Measurements from ENCODE around the gene SWT1. TPM values are rescaled to one million over a fixed set of nuclear protein-coding genes. Genes with fewer than 3 reads are reported as not detected.

SWT1 gene
- total RNA-seq, 2 donors from 2014 or later, result 7.3 to 14.3 TPM

DNA sequence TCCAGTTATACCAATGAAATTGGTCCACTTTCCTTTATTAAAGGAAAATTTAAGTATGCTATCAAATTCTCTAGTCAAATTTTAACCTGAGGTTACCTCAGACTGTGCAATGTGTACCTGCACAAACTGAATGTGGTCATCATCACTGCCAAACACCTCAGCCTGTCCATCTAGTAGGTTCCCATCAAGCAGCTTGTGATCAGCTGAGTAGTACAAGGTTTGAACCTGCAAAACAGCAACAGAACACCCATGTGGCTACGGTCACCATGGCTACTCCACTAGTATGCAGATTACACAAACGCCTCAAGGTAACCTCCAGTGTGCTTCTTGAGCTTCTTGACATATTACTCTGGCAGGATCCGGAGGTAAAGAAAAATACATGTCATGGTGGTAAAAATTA, 148.5 kb downstream of the SWT1 start:
- Histone ChIP-seq H3K4me3 (no peak overlapping the region), H3K27me3 (replicated peaks; ENCODE audit: insufficient read depth) (no peaks in the 10 kb centered on the region), H3K4me1 (replicated peaks) (no peaks in the 10 kb centered on the region), H3K9me3 (no peaks in the 10 kb centered on the region), H3K27ac (no peak overlapping the region), H3K36me3 (peaks cover 0 to 3% of the 10 kb centered on the region in 2 donors)
- TF ChIP-seq, protein P1, sequence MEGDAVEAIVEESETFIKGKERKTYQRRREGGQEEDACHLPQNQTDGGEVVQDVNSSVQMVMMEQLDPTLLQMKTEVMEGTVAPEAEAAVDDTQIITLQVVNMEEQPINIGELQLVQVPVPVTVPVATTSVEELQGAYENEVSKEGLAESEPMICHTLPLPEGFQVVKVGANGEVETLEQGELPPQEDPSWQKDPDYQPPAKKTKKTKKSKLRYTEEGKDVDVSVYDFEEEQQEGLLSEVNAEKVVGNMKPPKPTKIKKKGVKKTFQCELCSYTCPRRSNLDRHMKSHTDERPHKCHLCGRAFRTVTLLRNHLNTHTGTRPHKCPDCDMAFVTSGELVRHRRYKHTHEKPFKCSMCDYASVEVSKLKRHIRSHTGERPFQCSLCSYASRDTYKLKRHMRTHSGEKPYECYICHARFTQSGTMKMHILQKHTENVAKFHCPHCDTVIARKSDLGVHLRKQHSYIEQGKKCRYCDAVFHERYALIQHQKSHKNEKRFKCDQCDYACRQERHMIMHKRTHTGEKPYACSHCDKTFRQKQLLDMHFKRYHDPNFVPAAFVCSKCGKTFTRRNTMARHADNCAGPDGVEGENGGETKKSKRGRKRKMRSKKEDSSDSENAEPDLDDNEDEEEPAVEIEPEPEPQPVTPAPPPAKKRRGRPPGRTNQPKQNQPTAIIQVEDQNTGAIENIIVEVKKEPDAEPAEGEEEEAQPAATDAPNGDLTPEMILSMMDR (IDR thresholded peaks at IDR 0.05), result no peak
- TF ChIP-seq POLR2AphosphoS5 (IDR thresholded peaks at IDR 0.05) (no peak), POLR2A (IDR thresholded peaks at IDR 0.05) (no peak)
- intact Hi-C loops (cut with DNase I), result no loop called here
- 96% methylated on average over 3 of the region's 3 CpGs for WGBS
- no peak for DNase-seq (ENCODE audit: low spot score)

DNA sequence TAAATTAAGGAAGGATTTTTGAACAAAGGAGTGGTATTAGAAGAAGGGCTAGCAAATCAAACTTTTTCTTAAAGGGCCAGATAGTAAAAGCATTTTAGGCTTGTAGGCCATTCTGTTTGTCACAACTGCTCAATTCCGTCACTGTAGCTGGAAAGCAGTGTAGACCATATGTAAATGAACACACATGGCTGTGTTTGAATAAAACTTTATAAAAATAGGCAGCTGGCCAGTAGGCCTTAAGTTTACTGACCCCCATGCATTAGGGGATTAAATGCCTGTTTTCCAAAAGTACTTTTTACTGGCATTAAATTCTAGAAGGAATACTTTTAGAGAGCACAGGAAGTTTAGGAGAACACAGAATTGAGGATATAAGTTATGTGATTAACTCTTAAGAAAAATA, 151.2 kb downstream of the SWT1 start:
- H3K27me3 ChIP-seq (replicated peaks; ENCODE audit: insufficient read depth), result no peaks in the 10 kb centered on the region
- H3K9me3 ChIP-seq, result no peaks in the 10 kb centered on the region
- no peak overlapping the region for H3K27ac ChIP-seq
- H3K36me3 ChIP-seq, result peaks cover 0 to 3% of the 10 kb centered on the region in 2 donors
- TF ChIP-seq, protein P1 (IDR thresholded peaks at IDR 0.05), result no peak
- no peak for TF ChIP-seq POLR2AphosphoS5 (IDR thresholded peaks at IDR 0.05)
- TF ChIP-seq POLR2A (IDR thresholded peaks at IDR 0.05), result no peak
- DNase-seq (ENCODE audit: low spot score), result no peak
- no peaks in the 10 kb centered on the region for H3K4me1 ChIP-seq (replicated peaks)
- WGBS, result 93% methylated on average over 1 of the region's 1 CpG
- no peak overlapping the region for H3K4me3 ChIP-seq
- intact Hi-C loops (cut with DNase I), result no loop called here

DNA sequence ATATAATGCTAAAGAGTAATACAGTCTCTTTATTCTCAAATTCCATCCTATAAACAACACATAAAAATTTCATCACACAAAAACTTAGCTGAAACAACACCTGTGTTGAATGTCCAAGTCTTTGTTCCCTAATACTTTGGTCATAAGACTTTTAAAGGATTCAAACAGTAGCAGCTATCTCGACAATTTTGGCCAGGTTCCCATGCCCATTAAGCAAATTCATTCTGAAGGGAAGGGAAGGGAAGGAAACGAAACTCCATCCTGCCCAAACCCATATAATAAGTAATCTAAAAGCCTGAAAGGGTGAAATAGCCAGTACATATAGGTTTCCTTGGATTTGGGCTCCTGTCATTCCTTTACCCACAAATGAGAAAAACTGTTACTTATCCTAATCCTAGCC, 152.6 kb downstream of the SWT1 start:
- no peaks in the 10 kb centered on the region for H3K4me1 ChIP-seq (replicated peaks)
- DNase-seq (ENCODE audit: low spot score), result no peak
- H3K27me3 ChIP-seq (replicated peaks; ENCODE audit: insufficient read depth), result no peaks in the 10 kb centered on the region
- WGBS, result 8% methylated on average over 2 of the region's 2 CpGs
- peaks cover 0 to 3% of the 10 kb centered on the region in 2 donors for H3K36me3 ChIP-seq
- intact Hi-C loops (cut with DNase I), result no loop called here
- no peaks in the 10 kb centered on the region for H3K9me3 ChIP-seq
- TF ChIP-seq, protein P1 (IDR thresholded peaks at IDR 0.05), result no peak
- no peak for TF ChIP-seq POLR2A (IDR thresholded peaks at IDR 0.05)
- TF ChIP-seq POLR2AphosphoS5 (IDR thresholded peaks at IDR 0.05), result no peak
- H3K27ac ChIP-seq, result no peak overlapping the region
- no peak overlapping the region for H3K4me3 ChIP-seq

DNA sequence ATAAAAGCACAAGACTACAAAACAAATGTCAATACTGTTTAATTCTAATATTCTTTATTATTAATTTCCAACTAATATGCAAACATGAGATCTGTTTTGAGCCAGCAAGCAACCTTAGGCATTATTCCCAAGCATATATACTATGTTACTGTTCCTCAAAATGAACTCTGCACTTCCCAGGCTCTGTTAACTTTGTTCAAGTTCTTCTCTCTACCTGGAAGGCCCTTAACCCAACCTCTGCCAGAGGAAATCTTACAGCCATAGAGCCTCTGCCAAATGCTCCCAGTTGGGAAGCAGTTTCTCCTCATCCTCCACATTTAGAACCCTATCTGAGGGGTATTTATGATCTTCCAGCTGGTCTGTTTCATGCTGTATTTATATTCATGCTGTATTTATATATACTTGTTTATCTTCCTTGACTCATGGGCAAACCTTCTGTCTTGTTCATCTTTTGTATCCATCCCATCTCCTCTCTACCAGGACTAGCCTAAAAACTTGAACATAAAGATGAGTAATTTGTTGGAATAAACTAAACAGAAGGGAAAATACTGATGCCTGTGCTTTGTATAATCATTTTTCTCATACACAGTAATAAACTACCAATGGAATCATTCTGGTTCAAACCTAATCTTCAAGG, 154.7 kb downstream of the SWT1 start:
- no peaks in the 10 kb centered on the region for H3K36me3 ChIP-seq
- DNase-seq (ENCODE audit: low spot score), result no peak
- intact Hi-C loops (cut with DNase I), result no loop called here
- H3K27me3 ChIP-seq (replicated peaks; ENCODE audit: insufficient read depth), result no peaks in the 10 kb centered on the region
- no peaks in the 10 kb centered on the region for H3K4me1 ChIP-seq (replicated peaks)
- TF ChIP-seq, protein P1 (IDR thresholded peaks at IDR 0.05), result no peak
- no peak for TF ChIP-seq POLR2A (IDR thresholded peaks at IDR 0.05)
- no peak for TF ChIP-seq POLR2AphosphoS5 (IDR thresholded peaks at IDR 0.05)
- no peaks in the 10 kb centered on the region for H3K9me3 ChIP-seq
- H3K27ac ChIP-seq, result no peak overlapping the region
- H3K4me3 ChIP-seq, result no peak overlapping the region

DNA sequence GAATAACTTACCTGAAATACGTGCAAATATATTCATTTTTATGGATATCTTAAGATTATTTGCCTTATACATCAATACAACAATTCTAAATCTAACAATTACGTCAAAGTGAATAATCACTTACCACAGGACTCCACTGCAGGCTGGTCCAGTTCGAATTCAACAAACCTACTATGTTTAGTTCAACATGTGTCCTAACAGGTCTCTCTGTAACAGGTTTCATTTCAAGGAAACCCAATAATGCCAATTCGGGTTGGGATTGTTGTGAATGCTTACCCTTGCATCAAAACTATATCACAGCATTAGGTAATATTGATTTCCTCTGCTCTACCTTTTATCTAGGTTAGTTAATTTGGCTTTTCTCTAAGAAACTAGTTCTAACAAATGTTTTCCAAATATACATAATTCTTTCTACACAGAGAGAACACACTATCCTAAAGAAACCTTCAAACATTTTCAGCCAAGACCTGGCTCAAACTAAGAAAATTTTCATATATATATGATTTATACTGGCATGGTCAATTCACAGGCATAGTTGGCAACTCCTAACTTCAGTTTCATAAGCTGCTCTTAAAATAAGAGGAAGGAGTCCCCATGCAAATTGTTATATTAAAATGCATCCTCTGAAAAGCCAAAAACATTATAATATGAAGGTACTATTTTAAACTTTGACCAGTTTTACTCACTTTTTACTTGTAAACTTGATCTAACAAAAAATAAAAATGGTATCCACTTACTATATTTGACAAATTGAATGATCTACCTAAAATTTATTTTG, 155.6 kb downstream of the SWT1 start:
- intact Hi-C loops (cut with DNase I), result no loop called here
- no peak overlapping the region for H3K27ac ChIP-seq
- H3K36me3 ChIP-seq, result no peaks in the 10 kb centered on the region
- no peak for TF ChIP-seq POLR2AphosphoS5 (IDR thresholded peaks at IDR 0.05)
- TF ChIP-seq POLR2A (IDR thresholded peaks at IDR 0.05), result no peak
- TF ChIP-seq, protein P1 (IDR thresholded peaks at IDR 0.05), result no peak
- DNase-seq (ENCODE audit: low spot score), result no peak
- 69% methylated on average over 4 of the region's 4 CpGs for WGBS
- no peaks in the 10 kb centered on the region for H3K27me3 ChIP-seq (replicated peaks; ENCODE audit: insufficient read depth)
- H3K4me3 ChIP-seq, result no peak overlapping the region
- no peaks in the 10 kb centered on the region for H3K9me3 ChIP-seq
- no peaks in the 10 kb centered on the region for H3K4me1 ChIP-seq (replicated peaks)

Data from prostate gland (tissue), 2 donors.